Neural progenitor cell (in vitro differentiated cells): ENCODE data around the gene CDK5.

Source experiments
- CTCF ChIP-seq: fragments of 200-600 bp; sonication (generic); IDR thresholded peaks from 2 replicates; pipeline ENCODE4 v1.5.1; 2017; ENCODE audit warnings: antibody characterized with exemption, mild to moderate bottlenecking
- EZH2 ChIP-seq: fragments of 200-600 bp; sonication (generic); IDR thresholded peaks from 2 replicates; pipeline ENCODE4 v1.6.1; 2017; ENCODE audit warnings: antibody characterized with exemption, mild to moderate bottlenecking, moderate library complexity

DNA sequence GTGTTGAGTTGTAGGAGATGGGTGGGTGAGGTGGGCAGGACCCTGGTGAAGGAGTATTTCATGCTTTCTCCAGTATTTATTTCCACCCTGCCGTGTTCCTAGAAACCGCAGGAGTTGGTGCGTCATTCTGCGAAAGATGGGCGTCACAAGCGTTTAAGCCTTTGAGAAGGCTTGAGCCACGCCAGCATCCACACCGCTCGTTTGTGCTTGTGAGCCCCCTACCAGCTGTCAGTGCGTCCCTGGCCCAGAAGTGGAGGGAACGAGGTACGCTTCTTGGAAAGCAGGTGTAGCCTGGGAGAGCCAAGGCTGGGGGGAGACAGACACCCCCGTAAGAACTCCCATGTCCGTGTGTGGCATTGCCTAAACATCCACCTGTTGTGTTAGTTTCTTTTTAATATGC lies 34.3 kb upstream of the CDK5 start:
- TF ChIP-seq EZH2, result no peak
- TF ChIP-seq CTCF, result no peak
